GM12801 (cell line): ENCODE results near the gene PBX2.

Source experiments
- TF ChIP-seq, protein P1 (sequence below): IDR thresholded peaks from one replicate; pipeline ENCODE4 v1.5.1; 2011; ENCODE audit warnings: control low read depth; ENCODE audit not compliant: insufficient read length; ENCODE audit errors: extremely low read depth

Gene PBX2

GRCh38 chr6:32194825-32195651, 5.0 kb upstream of the PBX2 start:
- TF ChIP-seq, protein P1, sequence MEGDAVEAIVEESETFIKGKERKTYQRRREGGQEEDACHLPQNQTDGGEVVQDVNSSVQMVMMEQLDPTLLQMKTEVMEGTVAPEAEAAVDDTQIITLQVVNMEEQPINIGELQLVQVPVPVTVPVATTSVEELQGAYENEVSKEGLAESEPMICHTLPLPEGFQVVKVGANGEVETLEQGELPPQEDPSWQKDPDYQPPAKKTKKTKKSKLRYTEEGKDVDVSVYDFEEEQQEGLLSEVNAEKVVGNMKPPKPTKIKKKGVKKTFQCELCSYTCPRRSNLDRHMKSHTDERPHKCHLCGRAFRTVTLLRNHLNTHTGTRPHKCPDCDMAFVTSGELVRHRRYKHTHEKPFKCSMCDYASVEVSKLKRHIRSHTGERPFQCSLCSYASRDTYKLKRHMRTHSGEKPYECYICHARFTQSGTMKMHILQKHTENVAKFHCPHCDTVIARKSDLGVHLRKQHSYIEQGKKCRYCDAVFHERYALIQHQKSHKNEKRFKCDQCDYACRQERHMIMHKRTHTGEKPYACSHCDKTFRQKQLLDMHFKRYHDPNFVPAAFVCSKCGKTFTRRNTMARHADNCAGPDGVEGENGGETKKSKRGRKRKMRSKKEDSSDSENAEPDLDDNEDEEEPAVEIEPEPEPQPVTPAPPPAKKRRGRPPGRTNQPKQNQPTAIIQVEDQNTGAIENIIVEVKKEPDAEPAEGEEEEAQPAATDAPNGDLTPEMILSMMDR: no peak

DNA sequence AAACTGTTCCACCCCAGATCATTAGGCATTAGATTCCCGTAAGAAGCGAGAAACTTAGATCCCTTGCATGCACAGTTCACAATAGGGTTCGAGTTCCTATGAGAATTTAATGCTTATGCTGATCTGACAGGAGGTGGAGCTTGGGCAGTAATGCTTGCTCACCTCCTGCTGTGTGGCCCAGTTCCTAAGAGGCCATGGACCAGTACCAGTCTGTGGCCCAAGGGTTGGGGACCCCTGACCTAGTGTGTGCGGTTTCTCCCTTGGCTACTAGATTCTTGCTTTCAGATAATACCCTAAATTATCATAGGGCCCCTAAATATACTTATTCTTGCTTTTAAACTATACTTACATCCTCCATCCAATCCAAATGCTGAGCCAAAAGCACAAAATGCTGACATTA, 4.4 kb upstream of the PBX2 start:
- TF ChIP-seq, protein P1: no peak

DNA sequence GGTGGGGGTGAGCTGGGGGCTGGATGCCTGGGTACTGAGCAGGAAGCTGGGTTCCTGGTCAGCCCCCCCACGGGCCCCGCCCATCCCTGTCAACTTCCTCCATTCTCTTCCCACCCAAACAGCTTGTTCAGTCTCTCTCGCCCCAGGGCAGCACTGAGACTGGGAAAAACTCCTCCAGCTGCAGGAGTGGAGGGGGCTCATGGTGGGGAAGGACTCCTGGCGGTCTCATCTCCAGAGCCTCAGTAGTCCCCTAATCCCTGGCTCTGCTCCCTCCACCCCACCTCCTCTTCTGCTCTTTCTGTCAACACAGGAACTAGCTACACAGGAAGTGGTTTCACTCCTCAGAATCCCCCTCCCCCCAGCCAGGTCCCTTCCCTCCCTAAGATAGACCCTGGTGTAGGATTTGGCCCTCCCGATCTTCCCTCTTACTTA, 2.6 kb upstream of the PBX2 start, which contains the start of gene GPSM3:
Gene GPSM3, minus strand, starts transcription at position 36 of the 432 bp plus-strand sequence. CDS start 130 bp downstream, outside the sequence.
- TF ChIP-seq, protein P1: no peak

- TF ChIP-seq, protein P1: no peak
These were observed 1.9 kb upstream of the PBX2 start for GRCh38 chr6:32191696-32192607.

- TF ChIP-seq, protein P1: no peak
These were observed 1.1 kb upstream of the PBX2 start for GRCh38 chr6:32190911-32191677.

DNA sequence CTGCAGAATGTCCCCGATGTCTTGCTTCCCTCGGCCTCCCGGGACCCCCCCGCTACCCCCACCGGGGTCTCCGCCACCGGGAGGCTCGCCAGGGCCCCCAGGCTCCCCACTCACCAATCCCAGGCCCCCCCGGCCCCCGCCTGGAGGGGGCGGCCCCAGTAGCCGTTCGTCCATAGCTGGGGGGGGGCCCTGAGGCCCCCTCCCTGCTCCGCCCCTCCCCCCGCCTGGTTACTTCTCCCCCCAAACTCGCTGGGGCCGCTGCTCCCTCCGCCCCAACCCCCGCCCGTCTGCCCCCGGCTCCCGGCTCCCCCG, 304 bp downstream of the PBX2 start:
- TF ChIP-seq, protein P1: no peak
